Upper lobe of right lung (tissue), 1 donor: ENCODE data around the gene SFMBT2. TPM values are rescaled to one million over a fixed set of nuclear protein-coding genes. Genes with fewer than 3 reads are reported as not detected.

Experiments
- ATAC-seq: fragments of 200-7000 bp; cut with Tn5 transposase; one replicate; pipeline ENCODE4 v1.9.1; 2020; ENCODE audit warnings: mild to moderate bottlenecking, moderate library complexity
- DNase-seq: peaks from one replicate; pipeline ENCODE4 v3.0.0-alpha.2; 2020
- H3K27ac ChIP-seq: fragments of 200-600 bp; one replicate; pipeline ENCODE4 v1.8.0; 2022
- H3K27me3 ChIP-seq: fragments of 200-600 bp; one replicate; pipeline ENCODE4 v1.8.0; 2022; ENCODE audit warnings: mild to moderate bottlenecking
- H3K36me3 ChIP-seq: fragments of 200-600 bp; one replicate; pipeline ENCODE4 v1.8.0; 2022
- H3K4me1 ChIP-seq: fragments of 200-600 bp; one replicate; pipeline ENCODE4 v1.8.0; 2022
- H3K4me3 ChIP-seq: fragments of 200-600 bp; one replicate; pipeline ENCODE4 v1.8.0; 2022; ENCODE audit warnings: mild to moderate bottlenecking
- H3K9me3 ChIP-seq: fragments of 200-600 bp; one replicate; pipeline ENCODE4 v1.8.0; 2022
- intact Hi-C: fragments of 100-400 bp; cut with DNase I; formaldehyde crosslinking; loops from one replicate; pipeline ENCODE4 v1.11.0; 2022
- total RNA-seq: library from RNA; stranded (reverse); fragmentation: NEBNext Ultra II Directional; extraction: Animal tissue kit (Norgen Biotek cat#: 25700); gene quantifications from one replicate; pipeline ENCODE4 v1.2.1, GENCODE V29; 2021
- TF ChIP-seq, protein P1 (sequence below): fragments of 200-600 bp; IDR thresholded peaks from one replicate; pipeline ENCODE4 v1.8.0; 2022; ENCODE audit warnings: antibody characterized with exemption
- donor health status: DM: no; HTN: yes; CAD: no; lungs with severe emphysema.

Gene SFMBT2
- total RNA-seq, 1 donor from 2014 or later, result 16.1 TPM

DNA sequence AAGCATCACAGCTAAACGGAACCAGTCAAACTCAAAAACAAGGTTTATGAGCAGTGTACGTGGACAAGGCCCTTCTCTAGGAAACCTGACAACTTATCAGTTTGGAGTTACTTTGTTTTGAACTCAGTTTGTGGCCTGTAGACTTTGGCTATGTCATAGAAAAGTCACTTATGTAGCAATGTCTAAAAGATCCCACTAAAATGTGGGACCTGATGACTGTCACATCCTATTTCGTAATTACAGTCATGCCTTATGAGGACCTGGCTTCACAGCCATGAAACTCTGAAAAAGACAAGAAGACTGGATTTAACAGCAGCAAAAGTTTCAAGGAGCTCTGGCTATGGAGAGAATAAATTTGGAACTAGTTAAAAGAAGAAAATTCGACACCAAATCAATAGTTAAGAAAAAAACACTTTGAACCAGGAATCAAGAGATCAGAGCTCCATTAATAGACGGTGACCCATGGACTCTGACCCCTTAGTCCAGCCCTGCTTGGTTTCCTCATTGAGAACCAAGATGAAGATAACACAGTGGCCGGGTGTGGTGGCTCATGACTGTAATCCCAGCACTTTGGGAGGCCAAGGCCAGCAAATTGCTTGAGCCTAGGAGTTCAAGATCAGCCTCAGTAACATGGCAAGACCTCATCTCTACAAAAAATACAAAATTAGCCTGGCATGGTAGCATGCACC lies 204.3 kb downstream of the SFMBT2 start:
- Histone ChIP-seq H3K4me3 (no peak overlapping the region), H3K27ac (no peak overlapping the region), H3K9me3 (no peaks in the 10 kb centered on the region), H3K4me1 (no peaks in the 10 kb centered on the region), H3K27me3 (no peaks in the 10 kb centered on the region), H3K36me3 (peaks cover 7% of the 10 kb centered on the region)
- TF ChIP-seq, protein P1, sequence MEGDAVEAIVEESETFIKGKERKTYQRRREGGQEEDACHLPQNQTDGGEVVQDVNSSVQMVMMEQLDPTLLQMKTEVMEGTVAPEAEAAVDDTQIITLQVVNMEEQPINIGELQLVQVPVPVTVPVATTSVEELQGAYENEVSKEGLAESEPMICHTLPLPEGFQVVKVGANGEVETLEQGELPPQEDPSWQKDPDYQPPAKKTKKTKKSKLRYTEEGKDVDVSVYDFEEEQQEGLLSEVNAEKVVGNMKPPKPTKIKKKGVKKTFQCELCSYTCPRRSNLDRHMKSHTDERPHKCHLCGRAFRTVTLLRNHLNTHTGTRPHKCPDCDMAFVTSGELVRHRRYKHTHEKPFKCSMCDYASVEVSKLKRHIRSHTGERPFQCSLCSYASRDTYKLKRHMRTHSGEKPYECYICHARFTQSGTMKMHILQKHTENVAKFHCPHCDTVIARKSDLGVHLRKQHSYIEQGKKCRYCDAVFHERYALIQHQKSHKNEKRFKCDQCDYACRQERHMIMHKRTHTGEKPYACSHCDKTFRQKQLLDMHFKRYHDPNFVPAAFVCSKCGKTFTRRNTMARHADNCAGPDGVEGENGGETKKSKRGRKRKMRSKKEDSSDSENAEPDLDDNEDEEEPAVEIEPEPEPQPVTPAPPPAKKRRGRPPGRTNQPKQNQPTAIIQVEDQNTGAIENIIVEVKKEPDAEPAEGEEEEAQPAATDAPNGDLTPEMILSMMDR, result no peak
- intact Hi-C loops, result no loop called here
- DNase-seq, result no peak
- no peak for ATAC-seq

DNA sequence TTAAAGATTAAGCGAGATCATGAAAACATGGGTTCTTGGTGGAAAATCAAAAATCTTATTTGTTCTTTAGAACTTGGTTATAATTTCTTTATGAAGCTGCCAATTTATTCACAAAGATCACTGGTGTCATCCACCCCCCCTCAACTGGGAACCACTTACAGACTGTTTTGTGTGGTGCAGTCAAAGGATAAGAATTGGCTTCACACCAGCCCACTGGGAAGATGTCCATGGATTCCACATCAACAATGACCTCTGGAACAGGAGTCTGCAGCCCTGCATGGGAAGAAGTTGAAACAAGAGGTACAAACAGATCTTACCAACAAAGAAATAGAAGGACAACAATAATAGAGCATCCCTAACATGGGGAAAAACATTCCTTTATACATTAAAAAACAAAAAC lies 205.2 kb downstream of the SFMBT2 start:
- peaks cover 8% of the 10 kb centered on the region for H3K36me3 ChIP-seq
- no peak for DNase-seq
- no peak for ATAC-seq
- H3K9me3 ChIP-seq, result no peaks in the 10 kb centered on the region
- H3K27me3 ChIP-seq, result no peaks in the 10 kb centered on the region
- TF ChIP-seq, protein P1, result no peak
- intact Hi-C loops, result no loop called here
- no peak overlapping the region for H3K27ac ChIP-seq
- no peaks in the 10 kb centered on the region for H3K4me1 ChIP-seq
- no peak overlapping the region for H3K4me3 ChIP-seq

DNA sequence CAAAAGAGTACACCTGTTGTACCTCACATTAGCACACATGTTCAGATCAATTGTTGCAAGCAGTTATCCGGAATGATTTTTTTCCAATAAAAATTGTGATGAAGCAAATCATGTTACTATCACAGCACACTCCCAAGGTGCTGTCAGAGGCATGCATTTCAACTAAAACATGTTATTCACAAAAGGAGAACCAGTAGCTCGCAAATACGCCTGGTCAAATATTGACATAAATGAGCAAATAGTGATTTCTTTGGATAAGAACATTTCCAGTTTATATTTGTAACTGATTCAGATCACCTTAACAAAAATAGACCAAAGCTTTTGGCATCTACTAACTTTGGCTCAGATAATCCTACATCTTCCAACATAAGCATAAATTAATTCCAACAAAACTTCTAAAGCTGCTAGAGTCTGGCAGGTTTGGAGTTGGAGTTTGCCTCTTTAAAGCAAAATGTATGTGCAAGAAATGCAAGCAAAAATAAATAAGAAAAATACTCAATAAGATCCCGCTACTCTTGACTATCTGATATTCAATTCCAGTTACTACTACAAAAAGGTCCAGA lies 208.0 kb downstream of the SFMBT2 start:
- no peaks in the 10 kb centered on the region for H3K4me1 ChIP-seq
- DNase-seq, result no peak
- H3K27ac ChIP-seq, result no peak overlapping the region
- H3K4me3 ChIP-seq, result no peak overlapping the region
- no peak for ATAC-seq
- no peaks in the 10 kb centered on the region for H3K27me3 ChIP-seq
- H3K9me3 ChIP-seq, result no peaks in the 10 kb centered on the region
- intact Hi-C loops, result no loop called here
- H3K36me3 ChIP-seq, result peaks cover 26% of the 10 kb centered on the region
- TF ChIP-seq, protein P1, result no peak

DNA sequence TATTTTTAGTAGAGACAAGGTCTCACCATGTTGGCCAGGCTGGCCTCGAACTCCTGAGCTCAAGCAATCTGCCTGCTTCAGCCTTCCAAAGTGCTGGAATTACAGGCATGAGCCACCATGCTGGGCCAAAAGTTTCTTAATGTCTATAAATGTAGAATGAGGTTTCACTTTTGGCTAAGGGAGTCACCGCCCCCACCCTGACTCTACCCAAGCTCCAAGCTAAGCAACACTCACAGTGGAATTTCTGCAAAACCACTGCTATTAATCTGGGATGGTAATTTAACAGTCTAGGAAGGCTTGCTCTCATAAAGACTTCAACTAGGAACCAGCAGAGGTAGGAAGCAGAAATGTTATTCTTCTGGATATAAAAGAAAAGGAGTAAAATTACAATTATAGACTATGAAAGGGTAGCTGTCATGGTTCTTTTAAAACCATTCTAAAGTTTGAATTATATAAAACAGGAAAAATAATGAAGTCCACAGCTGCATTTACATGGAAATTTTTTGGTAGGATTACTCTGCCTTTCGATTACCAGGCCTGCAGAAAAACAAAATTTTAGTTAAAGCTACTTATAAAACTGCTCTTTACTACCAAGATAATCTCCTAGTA lies 211.6 kb downstream of the SFMBT2 start:
- no peak overlapping the region for H3K4me3 ChIP-seq

DNA sequence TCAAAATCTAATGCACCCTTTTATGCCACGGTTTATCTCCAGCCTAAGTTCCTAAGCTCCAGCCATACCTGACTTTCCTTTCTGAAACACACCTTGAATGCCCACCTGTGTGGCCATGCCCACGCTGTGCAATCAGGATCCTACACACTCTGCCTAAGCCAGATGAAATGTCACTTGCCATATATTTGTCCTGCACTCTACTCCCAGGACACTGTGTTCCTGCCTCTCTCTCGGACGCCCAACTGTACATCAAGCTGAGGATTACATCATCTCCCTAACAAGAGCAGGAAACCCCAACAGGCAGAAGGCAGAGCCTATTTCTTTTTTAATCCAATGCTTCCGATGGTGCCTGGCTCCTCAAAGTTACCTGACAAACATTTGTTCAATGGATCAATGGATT lies 214.6 kb downstream of the SFMBT2 start:
- H3K4me1 ChIP-seq, result no peaks in the 10 kb centered on the region
- no peak for DNase-seq
- H3K27me3 ChIP-seq, result no peaks in the 10 kb centered on the region
- TF ChIP-seq, protein P1, result no peak
- no peak overlapping the region for H3K4me3 ChIP-seq
- no peak overlapping the region for H3K27ac ChIP-seq
- peak; percentile 55 for ATAC-seq
- H3K36me3 ChIP-seq, result peaks cover 32% of the 10 kb centered on the region
- intact Hi-C loops, result no loop called here
- no peaks in the 10 kb centered on the region for H3K9me3 ChIP-seq

More for the DNA sequence above, 211.6 kb downstream of the SFMBT2 start:
- ATAC-seq (no peak), DNase-seq (no peak)
- Histone ChIP-seq H3K9me3 (no peaks in the 10 kb centered on the region), H3K27me3 (no peaks in the 10 kb centered on the region), H3K4me1 (no peaks in the 10 kb centered on the region), H3K27ac (no peak overlapping the region), H3K36me3 (peaks cover 39% of the 10 kb centered on the region)
- intact Hi-C loops, result no loop called here
- TF ChIP-seq, protein P1, result no peak
